Jurkat, Clone E6-1 (cell line): ENCODE results near the gene EFCAB14.

Experiments
- DNase-seq: peaks from one replicate; pipeline ENCODE4 v3.0.0-alpha.2; 2011; ENCODE audit warnings: low read depth, low spot score
- H3K4me3 ChIP-seq: 2 replicates; pipeline ENCODE4 v1.5.1; 2011; ENCODE audit warnings: mild to moderate bottlenecking, low read length, control low read depth, moderate library complexity

Gene EFCAB14

GRCh38 chr1:46638921-46639320 lies 80.0 kb downstream of the EFCAB14 start:
- DNase-seq: no peak
- no peak overlapping the region for H3K4me3 ChIP-seq

DNA sequence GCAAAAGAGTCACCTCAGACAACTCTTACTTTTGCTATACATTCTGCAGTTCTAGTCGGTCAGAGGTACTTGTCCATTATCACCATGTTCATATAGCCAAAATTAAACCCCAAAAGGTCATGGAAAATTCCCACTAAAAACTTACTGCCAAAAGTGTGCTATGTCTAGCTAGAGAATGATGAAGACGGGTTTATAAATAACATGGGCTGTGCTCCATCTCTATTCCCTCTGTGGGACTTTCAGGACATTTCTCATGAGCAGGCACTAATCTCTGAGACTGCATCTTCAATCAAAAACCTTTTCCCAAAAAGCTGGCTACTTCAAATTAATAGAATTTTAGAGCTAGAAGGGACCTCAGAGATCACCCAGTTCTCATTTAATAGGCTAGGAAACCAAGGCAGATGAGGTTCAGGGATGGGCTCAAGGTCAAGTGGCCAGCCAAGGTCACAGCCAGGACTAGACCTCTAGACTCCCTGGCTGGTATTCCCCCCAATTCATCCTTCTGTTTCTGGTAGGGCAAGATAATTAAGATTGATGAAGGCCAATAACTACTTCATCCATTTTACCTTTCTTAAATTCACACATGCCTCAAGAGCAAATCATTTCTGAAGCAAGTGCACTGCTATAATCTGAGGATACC lies 81.3 kb downstream of the EFCAB14 start:
- DNase-seq: no peak
- no peak overlapping the region for H3K4me3 ChIP-seq

DNA sequence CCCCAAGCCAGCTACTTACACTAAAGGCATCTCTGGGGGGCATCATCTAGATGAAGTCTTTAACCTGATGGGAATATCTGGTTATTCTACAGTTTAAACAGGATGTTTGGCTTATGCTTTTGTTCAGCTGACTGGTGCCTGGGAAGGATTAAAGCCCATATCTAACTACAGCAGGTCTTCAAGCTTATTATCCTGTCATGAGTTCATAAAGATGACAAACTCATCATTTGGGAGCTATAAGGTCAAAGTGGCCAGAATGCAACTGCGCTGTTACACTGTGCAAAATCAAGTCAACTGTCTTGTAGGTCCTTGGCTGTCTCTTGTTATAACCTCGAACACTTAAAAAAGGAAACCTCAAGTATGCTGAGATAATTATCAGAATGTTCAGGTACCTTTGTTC lies 83.7 kb downstream of the EFCAB14 start:
- H3K4me3 ChIP-seq: no peak overlapping the region
- no peak for DNase-seq

- DNase-seq: no peak
- H3K4me3 ChIP-seq: no peak overlapping the region
Measured at GRCh38 chr1:46630719-46631118, 88.2 kb downstream of the EFCAB14 start.
